ENCODE results near the gene JDP2.

Gene JDP2

GRCh38 chr14:75389679-75390078, 38.1 kb upstream of the JDP2 start:
- no peak for TF ChIP-seq CTCF (conservative IDR thresholded peaks at IDR 0.05; ENCODE audit: low read depth, low read length)
- no peak overlapping the region for H3K4me3 ChIP-seq (ENCODE audit: low read length)
- no peak for DNase-seq (ENCODE audit: low read depth)

- H3K4me3 ChIP-seq (ENCODE audit: low read length) = no peak overlapping the region
- no peak for DNase-seq (ENCODE audit: low read depth)
- no peak for TF ChIP-seq CTCF (conservative IDR thresholded peaks at IDR 0.05; ENCODE audit: low read depth, low read length)
Measured at GRCh38 chr14:75390183-75390582, 37.6 kb upstream of the JDP2 start.

- TF ChIP-seq CTCF (conservative IDR thresholded peaks at IDR 0.05; ENCODE audit: low read depth, low read length) = no peak
- H3K4me3 ChIP-seq (ENCODE audit: low read length) = no peak overlapping the region
- no peak for DNase-seq (ENCODE audit: low read depth)
Measured at GRCh38 chr14:75391953-75392352, 35.9 kb upstream of the JDP2 start.

- no peak for TF ChIP-seq CTCF (conservative IDR thresholded peaks at IDR 0.05; ENCODE audit: low read depth, low read length)
- no peak for DNase-seq (ENCODE audit: low read depth)
- H3K4me3 ChIP-seq (ENCODE audit: low read length) = no peak overlapping the region
Measured at GRCh38 chr14:75392686-75393641, 34.9 kb upstream of the JDP2 start.

GRCh38 chr14:75393794-75394193, 34.0 kb upstream of the JDP2 start:
- no peak for DNase-seq (ENCODE audit: low read depth)
- no peak overlapping the region for H3K4me3 ChIP-seq (ENCODE audit: low read length)
- no peak for TF ChIP-seq CTCF (conservative IDR thresholded peaks at IDR 0.05; ENCODE audit: low read depth, low read length)

GRCh38 chr14:75395862-75396261, 32.0 kb upstream of the JDP2 start:
- H3K4me3 ChIP-seq (ENCODE audit: low read length) = no peak overlapping the region
- DNase-seq (ENCODE audit: low read depth) = no peak
- no peak for TF ChIP-seq CTCF (conservative IDR thresholded peaks at IDR 0.05; ENCODE audit: low read depth, low read length)

- no peak for TF ChIP-seq CTCF (conservative IDR thresholded peaks at IDR 0.05; ENCODE audit: low read depth, low read length)
- DNase-seq (ENCODE audit: low read depth) = no peak
- H3K4me3 ChIP-seq (ENCODE audit: low read length) = no peak overlapping the region
Measured at GRCh38 chr14:75399321-75399720, 28.5 kb upstream of the JDP2 start.

All from retinal pigment epithelial cell (primary cell).